Adrenal gland (tissue), 12 donors: ENCODE measurements around the gene CDC42. TPM values are rescaled to one million over a fixed set of nuclear protein-coding genes. Genes with fewer than 3 reads are reported as not detected.

ENCODE experiments used
- DNase-seq, 7 donors: peaks; one replicate each; pipeline ENCODE4 v3.0.0-alpha.2; 2019 to 2020
- H3K27ac ChIP-seq, 5 donors: fragments of 200-600 bp; sonication (generic) in 4 of 5; 1 replicate in 3 of 5; 2 replicates in 2 of 5; pipeline versions ENCODE4 v1.5.1 to v1.8.0; 2016 to 2020; ENCODE audit warnings: mild to moderate bottlenecking in 1 of 5
- H3K27me3 ChIP-seq: fragments of 200-600 bp; 2 replicates; pipeline ENCODE4 v1.8.0; 2021
- H3K36me3 ChIP-seq, 2 donors: fragments of 200-600 bp; replicated peaks in 1 of 2; 1 replicate in 1 of 2; 2 replicates in 1 of 2; pipeline versions ENCODE4 v1.5.1 to v1.8.0; 2018 to 2022
- H3K4me1 ChIP-seq, 2 donors: fragments of 200-600 bp; replicated peaks in 1 of 2; 1 replicate in 1 of 2; 2 replicates in 1 of 2; pipeline versions ENCODE4 v1.5.1 to v1.8.0; 2018 to 2021
- H3K4me3 ChIP-seq, 4 donors: fragments of 200-600 bp; sonication (generic) in 3 of 4; one replicate each; pipeline ENCODE4 v1.5.1; 2016 to 2018
- H3K9me3 ChIP-seq, 3 donors: fragments of 200-600 bp; sonication (generic) in 1 of 3; replicated peaks in 1 of 3; 1 replicate in 2 of 3; 2 replicates in 1 of 3; pipeline versions ENCODE4 v1.5.1 to v1.8.0; 2016 to 2021
- POLR2A ChIP-seq, 2 donors: fragments of 450-650 bp; IDR thresholded peaks; one replicate each; pipeline ENCODE4 v1.6.1; 2017; ENCODE audit warnings: antibody characterized with exemption in 2 of 2, mild to moderate bottlenecking in 2 of 2, moderate library complexity in 1 of 2
- WGBS, 4 donors: extraction: QIAGEN DNeasy Blood & Tissue Kit in 2 of 4; methylation state at CpG; one replicate each; pipeline versions ENCODE4 v1.1.5 to v1.1.7; 2013 to 2017; 5-methylcytosine and 5-hydroxymethylcytosine counted together
- intact Hi-C, 2 donors: fragments of 100-400 bp; cut with DNase I; formaldehyde crosslinking; loops; one replicate each; pipeline versions ENCODE4 v1.14.1 to v1.15.0; 2022 to 2023
- polyA plus RNA-seq, 3 donors: library from polyadenylated mRNA; stranded (reverse); fragments of 200-250 nt in 2 of 3; fragments of 350-450 nt in 1 of 3; fragmentation: Illumina TruSeq in 1 of 3; extraction: RNeasy Lipid Tissue Mini Kit (QIAGEN cat#74804) in 1 of 3; gene quantifications; one replicate each; pipeline ENCODE4 v1.2.3, GENCODE V29; 2013 to 2014
- total RNA-seq, 9 donors: library from RNA; depleted of rRNA in 4 of 9; stranded (reverse); fragments of >200 nt in 4 of 9; fragments of 120-200 nt in 1 of 9; fragmentation: NEBNext Ultra II Directional in 1 of 9; extraction: Animal tissue kit (Norgen Biotek cat#: 25700) in 1 of 9; gene quantifications; one replicate each; pipeline versions ENCODE4 v1.1.0 to v1.2.4, GENCODE V29; 2013 to 2023
- TF ChIP-seq, protein P1 (sequence below), 6 experiments: fragments of 450-650 bp in 4 of 6; fragments of 200-600 bp in 2 of 6; sonication (generic) in 1 of 6; IDR thresholded peaks; 1 replicate in 5 of 6; 2 replicates in 1 of 6; pipeline versions ENCODE4 v1.5.1 to v1.8.0; 2016 to 2021; ENCODE audit warnings: antibody characterized with exemption in 6 of 6, mild to moderate bottlenecking in 2 of 6, moderate library complexity in 1 of 6
- donor health status: healthy with polysubstance abuse.
- donor health status: Bipolar disorder and iron deficiency.
- donor health status: DM: yes; HTN: yes; CAD: no.
- donor health status: DM: no; HTN: no; CAD: no.
- donor health status: DM: no; HTN: no; CAD: no.
- donor health status: DM: yes; HTN: yes; CAD: no.

CDC42 gene
- total and polyA plus RNA-seq, 12 donors = 69.6 to 351 (median 215) TPM

DNA sequence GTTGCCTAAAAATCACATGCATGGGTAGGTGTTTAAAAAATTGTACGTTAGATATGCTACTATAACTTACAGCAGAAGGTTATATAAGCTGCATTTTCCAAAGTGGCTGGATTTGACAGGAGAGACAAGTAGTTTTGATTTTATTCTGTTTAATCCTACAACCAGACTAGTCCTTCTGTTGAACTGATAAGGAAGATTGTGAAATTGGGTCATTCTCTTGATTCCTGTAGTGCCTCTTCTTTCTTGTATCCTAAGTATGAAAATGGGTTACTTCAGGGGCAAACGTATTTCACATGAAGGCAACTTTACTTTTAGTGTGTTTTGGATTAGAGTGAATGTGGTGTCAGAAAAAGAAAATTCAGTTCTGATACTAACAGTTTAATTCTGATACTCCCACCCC is 19.0 kb downstream of the CDC42 start:
- Histone ChIP-seq H3K27me3 (no peaks in the 10 kb centered on the region), H3K27ac (peak overlapping the region in 1 of 5 donors; percentile 18), H3K4me1 (peaks cover 44 to 83% of the 10 kb centered on the region in 2 donors), H3K9me3 (no peaks in the 10 kb centered on the region), H3K36me3 (no peaks in the 10 kb centered on the region), H3K4me3 (no peak overlapping the region)
- intact Hi-C loops = no loop called here
- 20 to 46% (median 37%) methylated on average over 2 of the region's 2 CpGs for WGBS, 4 donors
- DNase-seq = no peak
- TF ChIP-seq POLR2A (IDR thresholded peaks at IDR 0.05) = no peak
- TF ChIP-seq, protein P1, sequence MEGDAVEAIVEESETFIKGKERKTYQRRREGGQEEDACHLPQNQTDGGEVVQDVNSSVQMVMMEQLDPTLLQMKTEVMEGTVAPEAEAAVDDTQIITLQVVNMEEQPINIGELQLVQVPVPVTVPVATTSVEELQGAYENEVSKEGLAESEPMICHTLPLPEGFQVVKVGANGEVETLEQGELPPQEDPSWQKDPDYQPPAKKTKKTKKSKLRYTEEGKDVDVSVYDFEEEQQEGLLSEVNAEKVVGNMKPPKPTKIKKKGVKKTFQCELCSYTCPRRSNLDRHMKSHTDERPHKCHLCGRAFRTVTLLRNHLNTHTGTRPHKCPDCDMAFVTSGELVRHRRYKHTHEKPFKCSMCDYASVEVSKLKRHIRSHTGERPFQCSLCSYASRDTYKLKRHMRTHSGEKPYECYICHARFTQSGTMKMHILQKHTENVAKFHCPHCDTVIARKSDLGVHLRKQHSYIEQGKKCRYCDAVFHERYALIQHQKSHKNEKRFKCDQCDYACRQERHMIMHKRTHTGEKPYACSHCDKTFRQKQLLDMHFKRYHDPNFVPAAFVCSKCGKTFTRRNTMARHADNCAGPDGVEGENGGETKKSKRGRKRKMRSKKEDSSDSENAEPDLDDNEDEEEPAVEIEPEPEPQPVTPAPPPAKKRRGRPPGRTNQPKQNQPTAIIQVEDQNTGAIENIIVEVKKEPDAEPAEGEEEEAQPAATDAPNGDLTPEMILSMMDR (IDR thresholded peaks at IDR 0.05) = no peak

DNA sequence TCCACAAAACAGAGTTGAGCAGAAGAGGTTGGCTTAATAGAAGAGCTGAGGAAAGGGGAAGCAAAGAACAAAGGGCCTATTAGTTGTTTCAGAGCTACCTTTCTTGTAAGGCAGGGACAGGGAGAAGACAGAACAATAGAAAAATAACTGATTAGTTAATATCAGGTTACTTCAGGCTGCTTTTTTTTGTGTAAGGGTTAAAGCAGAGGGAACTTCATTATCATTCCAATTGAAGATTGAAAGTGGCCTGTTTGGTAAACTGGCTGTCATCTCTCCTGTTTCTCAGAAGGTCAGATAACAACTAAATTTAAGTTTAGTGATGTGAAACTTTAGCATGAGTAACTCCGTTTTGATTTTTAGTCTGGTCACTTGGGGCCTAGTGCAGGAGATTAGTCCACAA is 22.3 kb downstream of the CDC42 start:
- Histone ChIP-seq H3K27me3 (no peaks in the 10 kb centered on the region), H3K4me3 (no peak overlapping the region), H3K9me3 (no peaks in the 10 kb centered on the region), H3K4me1 (peaks cover 41 to 75% of the 10 kb centered on the region in 2 donors), H3K36me3 (peaks cover 0 to 4% of the 10 kb centered on the region in 2 donors), H3K27ac (peak overlapping the region in 1 of 5 donors; percentile 9)
- TF ChIP-seq POLR2A (IDR thresholded peaks at IDR 0.05) = no peak
- TF ChIP-seq, protein P1 (IDR thresholded peaks at IDR 0.05) = no peak
- WGBS, 4 donors = 0 to 10% (median 7%) methylated on average over 1 of the region's 1 CpG
- intact Hi-C loops = no loop called here
- DNase-seq = no peak

DNA sequence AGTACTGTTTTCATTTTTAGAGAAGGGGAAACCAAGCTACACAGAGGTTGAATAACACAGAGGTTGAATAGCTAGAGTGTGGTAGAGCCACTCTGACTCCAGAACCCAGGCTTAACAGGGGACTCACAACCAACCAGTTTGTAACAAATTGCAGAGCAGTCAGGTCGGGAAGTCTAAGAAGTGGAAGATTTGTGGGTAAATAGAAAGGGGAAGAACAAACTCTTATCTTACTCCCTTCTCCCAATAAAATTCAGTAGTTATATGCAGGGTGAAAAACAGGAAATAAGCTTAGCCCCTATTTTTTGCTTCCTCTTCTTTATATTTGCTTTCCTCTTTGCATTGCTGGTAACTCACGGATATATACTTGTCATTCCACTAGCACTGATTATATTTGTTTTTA is 23.2 kb downstream of the CDC42 start:
- Histone ChIP-seq H3K9me3 (no peaks in the 10 kb centered on the region), H3K4me3 (no peak overlapping the region), H3K36me3 (peaks cover 0 to 7% of the 10 kb centered on the region in 2 donors), H3K27me3 (no peaks in the 10 kb centered on the region), H3K27ac (peak overlapping the region in 2 of 5 donors; percentile 1 to 9), H3K4me1 (peaks cover 41 to 78% of the 10 kb centered on the region in 2 donors)
- intact Hi-C loops = no loop called here
- DNase-seq = no peak
- 41 to 50% (median 42%) methylated on average over 2 of the region's 2 CpGs for WGBS, 4 donors
- TF ChIP-seq, protein P1 (IDR thresholded peaks at IDR 0.05) = no peak
- TF ChIP-seq POLR2A (IDR thresholded peaks at IDR 0.05) = no peak

DNA sequence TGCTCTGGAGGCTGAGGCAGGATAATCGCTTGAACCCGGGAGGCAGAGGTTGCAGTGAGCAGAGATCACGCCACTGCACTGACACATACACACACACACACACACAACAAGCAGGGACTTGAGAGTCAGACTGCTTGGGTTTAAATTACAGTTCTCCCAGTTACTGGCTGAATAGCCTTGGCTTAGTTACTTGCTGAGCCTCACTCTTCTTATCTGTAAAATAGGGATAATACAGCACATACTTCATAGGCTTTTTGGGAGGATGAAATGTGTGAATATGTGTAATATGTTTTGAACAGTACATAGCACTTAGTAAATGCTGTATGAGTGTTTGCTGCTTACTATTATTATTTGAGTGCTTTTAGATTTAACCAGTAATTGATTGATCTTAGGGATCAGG is 23.8 kb downstream of the CDC42 start:
- peak overlapping the region in 1 of 5 donors; percentile 1 for H3K27ac ChIP-seq
- no peaks in the 10 kb centered on the region for H3K9me3 ChIP-seq
- peaks cover 0 to 12% of the 10 kb centered on the region in 2 donors for H3K36me3 ChIP-seq
- peaks cover 43 to 78% of the 10 kb centered on the region in 2 donors for H3K4me1 ChIP-seq
- TF ChIP-seq POLR2A (IDR thresholded peaks at IDR 0.05) = no peak
- TF ChIP-seq, protein P1 (IDR thresholded peaks at IDR 0.05) = no peak
- 88 to 91% (median 90%) methylated on average over 3 of the region's 3 CpGs for WGBS, 4 donors
- H3K4me3 ChIP-seq = no peak overlapping the region
- DNase-seq = no peak
- no peaks in the 10 kb centered on the region for H3K27me3 ChIP-seq
- intact Hi-C loops = no loop called here
